GM18502 (cell line): ENCODE measurements around the gene IQSEC3.

Experiments
- ATAC-seq: cut with Tn5 transposase; IDR thresholded peaks from one replicate; pipeline ENCODE4 v1.9.1; 2021; ENCODE audit warnings: mild to moderate bottlenecking; ENCODE audit not compliant: unreplicated experiment, poor library complexity

Gene IQSEC3

GRCh38 chr12:105696-106095 lies 39.1 kb downstream of the IQSEC3 start:
- ATAC-seq, result no peak

GRCh38 chr12:106118-106591 lies 39.6 kb downstream of the IQSEC3 start:
- peak; percentile 98 for ATAC-seq

- no peak for ATAC-seq
Observed at GRCh38 chr12:108594-108993, 42.0 kb downstream of the IQSEC3 start.

GRCh38 chr12:109446-109845 lies 42.9 kb downstream of the IQSEC3 start:
- no peak for ATAC-seq

- no peak for ATAC-seq
Observed at GRCh38 chr12:109872-110271, 43.3 kb downstream of the IQSEC3 start.

GRCh38 chr12:111699-112493 lies 45.3 kb downstream of the IQSEC3 start:
- ATAC-seq, result no peak

GRCh38 chr12:113347-113746 lies 46.8 kb downstream of the IQSEC3 start:
- no peak for ATAC-seq

- ATAC-seq, result no peak
Observed at GRCh38 chr12:114626-115211, 48.2 kb downstream of the IQSEC3 start.

GRCh38 chr12:115518-115917 lies 49.0 kb downstream of the IQSEC3 start:
- ATAC-seq, result no peak

- no peak for ATAC-seq
Observed at GRCh38 chr12:115960-116915, 49.7 kb downstream of the IQSEC3 start.

GRCh38 chr12:117311-117710 lies 50.7 kb downstream of the IQSEC3 start:
- ATAC-seq, result no peak

GRCh38 chr12:117816-118345 lies 51.3 kb downstream of the IQSEC3 start:
- ATAC-seq, result no peak

- ATAC-seq, result no peak
Observed at GRCh38 chr12:118591-118990, 52.0 kb downstream of the IQSEC3 start.

GRCh38 chr12:120951-121350 lies 54.4 kb downstream of the IQSEC3 start:
- ATAC-seq, result no peak

GRCh38 chr12:121647-122046 lies 55.1 kb downstream of the IQSEC3 start:
- no peak for ATAC-seq

GRCh38 chr12:125075-125474 lies 58.5 kb downstream of the IQSEC3 start:
- no peak for ATAC-seq

- ATAC-seq, result no peak
Observed at GRCh38 chr12:125566-125965, 59.0 kb downstream of the IQSEC3 start.

GRCh38 chr12:128079-128478 lies 61.5 kb downstream of the IQSEC3 start:
- no peak for ATAC-seq

- ATAC-seq, result no peak
Observed at GRCh38 chr12:129001-129400, 62.4 kb downstream of the IQSEC3 start.

- no peak for ATAC-seq
Observed at GRCh38 chr12:130519-130918, 64.0 kb downstream of the IQSEC3 start.

GRCh38 chr12:131008-131407 lies 64.4 kb downstream of the IQSEC3 start:
- no peak for ATAC-seq
